ENCODE data around the gene CD300LD. TPM values are rescaled to one million over a fixed set of nuclear protein-coding genes. Genes with fewer than 3 reads are reported as not detected.

The CD300LD gene
- polyA plus RNA-seq, 1 of the 3 experiments (the other 2 are of a cell fraction): not detected

DNA sequence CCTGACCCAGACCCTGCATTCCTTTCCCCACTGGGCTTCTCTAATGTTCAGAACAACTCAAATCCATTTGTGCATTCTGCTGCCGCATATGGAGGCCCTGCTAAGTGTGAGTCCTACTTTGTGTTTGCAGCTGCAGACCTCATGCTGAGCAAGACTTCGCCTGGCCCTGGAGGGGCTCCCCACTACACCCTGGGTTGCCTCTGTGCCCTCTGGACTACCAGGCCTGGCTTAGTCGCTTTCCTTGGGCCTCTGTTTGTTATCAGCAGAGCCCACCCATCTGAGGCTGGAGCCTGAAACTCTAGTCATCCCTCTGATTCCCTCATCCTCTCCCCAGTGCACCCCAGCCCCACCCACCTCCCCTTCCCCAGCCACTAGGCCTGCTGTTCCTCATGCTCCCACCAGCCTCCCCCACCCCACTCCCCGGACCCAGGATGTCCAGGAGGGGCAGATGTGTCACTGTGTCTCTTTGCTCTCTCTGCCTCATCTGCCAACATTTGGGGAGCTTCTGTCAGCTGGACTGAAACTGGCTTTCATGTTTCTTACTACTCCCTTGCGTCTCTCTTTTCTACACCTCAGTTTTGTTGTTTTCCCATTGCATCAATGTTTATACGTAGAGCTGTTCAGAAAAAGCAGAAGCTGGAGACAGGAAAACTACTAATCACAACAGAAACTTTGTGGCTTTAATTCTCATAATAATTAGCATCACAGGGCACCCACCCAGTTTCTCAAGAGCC, 49.3 kb upstream of the CD300LD start:
- 37% methylated on average over 6 of the region's 6 CpGs for WGBS (ENCODE audit: low lambda C conversion rate)
- no peaks in the 10 kb centered on the region for H3K36me3 ChIP-seq (replicated peaks in 1 of 2; ENCODE audit: control insufficient read depth in 1 of 2, insufficient read depth in 2 of 2, low read length in 1 of 2)
- POLR2A ChIA-PET: interaction anchor here (1.1 kb wide), 1 partner anchor 15 kb away, joined by 3 read pairs; no protein-coding TSS in a partner anchor
- no peak overlapping the region for H3K4me3 ChIP-seq (ENCODE audit: low read depth in 2 of 2, low read length in 1 of 2)
- H3K9me2 ChIP-seq: no peaks in the 10 kb centered on the region
- no peaks in the 10 kb centered on the region for H3K4me1 ChIP-seq (ENCODE audit: control insufficient read depth in 1 of 2, insufficient read depth in 2 of 2, low read depth in 1 of 2, low read length in 1 of 2)
- H4K20me1 ChIP-seq (ENCODE audit: insufficient read depth): no peaks in the 10 kb centered on the region
- no peaks in the 10 kb centered on the region for H3K9me3 ChIP-seq
- H3F3A ChIP-seq (replicated peaks; ENCODE audit: insufficient read depth): no peaks in the 10 kb centered on the region
- no peak overlapping the region for H2AFZ ChIP-seq (ENCODE audit: low read depth)
- TF ChIP-seq, protein P1, sequence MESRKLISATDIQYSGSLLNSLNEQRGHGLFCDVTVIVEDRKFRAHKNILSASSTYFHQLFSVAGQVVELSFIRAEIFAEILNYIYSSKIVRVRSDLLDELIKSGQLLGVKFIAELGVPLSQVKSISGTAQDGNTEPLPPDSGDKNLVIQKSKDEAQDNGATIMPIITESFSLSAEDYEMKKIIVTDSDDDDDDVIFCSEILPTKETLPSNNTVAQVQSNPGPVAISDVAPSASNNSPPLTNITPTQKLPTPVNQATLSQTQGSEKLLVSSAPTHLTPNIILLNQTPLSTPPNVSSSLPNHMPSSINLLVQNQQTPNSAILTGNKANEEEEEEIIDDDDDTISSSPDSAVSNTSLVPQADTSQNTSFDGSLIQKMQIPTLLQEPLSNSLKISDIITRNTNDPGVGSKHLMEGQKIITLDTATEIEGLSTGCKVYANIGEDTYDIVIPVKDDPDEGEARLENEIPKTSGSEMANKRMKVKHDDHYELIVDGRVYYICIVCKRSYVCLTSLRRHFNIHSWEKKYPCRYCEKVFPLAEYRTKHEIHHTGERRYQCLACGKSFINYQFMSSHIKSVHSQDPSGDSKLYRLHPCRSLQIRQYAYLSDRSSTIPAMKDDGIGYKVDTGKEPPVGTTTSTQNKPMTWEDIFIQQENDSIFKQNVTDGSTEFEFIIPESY (IDR thresholded peaks at IDR 0.05; ENCODE audit: borderline replicate concordance, low read depth): no peak
- TF ChIP-seq, protein P2, sequence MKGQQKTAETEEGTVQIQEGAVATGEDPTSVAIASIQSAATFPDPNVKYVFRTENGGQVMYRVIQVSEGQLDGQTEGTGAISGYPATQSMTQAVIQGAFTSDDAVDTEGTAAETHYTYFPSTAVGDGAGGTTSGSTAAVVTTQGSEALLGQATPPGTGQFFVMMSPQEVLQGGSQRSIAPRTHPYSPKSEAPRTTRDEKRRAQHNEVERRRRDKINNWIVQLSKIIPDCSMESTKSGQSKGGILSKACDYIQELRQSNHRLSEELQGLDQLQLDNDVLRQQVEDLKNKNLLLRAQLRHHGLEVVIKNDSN (IDR thresholded peaks at IDR 0.05; ENCODE audit: borderline replicate concordance, low read depth): no peak
- TF ChIP-seq GABPA (IDR thresholded peaks at IDR 0.05; ENCODE audit: low read depth) (no peak), NRF1 (IDR thresholded peaks at IDR 0.05; ENCODE audit: low read depth, low read length) (no peak), JUND (IDR thresholded peaks at IDR 0.05) (no peak), NFIC (IDR thresholded peaks at IDR 0.05; ENCODE audit: borderline replicate concordance) (no peak)
- TF ChIP-seq, protein P3, sequence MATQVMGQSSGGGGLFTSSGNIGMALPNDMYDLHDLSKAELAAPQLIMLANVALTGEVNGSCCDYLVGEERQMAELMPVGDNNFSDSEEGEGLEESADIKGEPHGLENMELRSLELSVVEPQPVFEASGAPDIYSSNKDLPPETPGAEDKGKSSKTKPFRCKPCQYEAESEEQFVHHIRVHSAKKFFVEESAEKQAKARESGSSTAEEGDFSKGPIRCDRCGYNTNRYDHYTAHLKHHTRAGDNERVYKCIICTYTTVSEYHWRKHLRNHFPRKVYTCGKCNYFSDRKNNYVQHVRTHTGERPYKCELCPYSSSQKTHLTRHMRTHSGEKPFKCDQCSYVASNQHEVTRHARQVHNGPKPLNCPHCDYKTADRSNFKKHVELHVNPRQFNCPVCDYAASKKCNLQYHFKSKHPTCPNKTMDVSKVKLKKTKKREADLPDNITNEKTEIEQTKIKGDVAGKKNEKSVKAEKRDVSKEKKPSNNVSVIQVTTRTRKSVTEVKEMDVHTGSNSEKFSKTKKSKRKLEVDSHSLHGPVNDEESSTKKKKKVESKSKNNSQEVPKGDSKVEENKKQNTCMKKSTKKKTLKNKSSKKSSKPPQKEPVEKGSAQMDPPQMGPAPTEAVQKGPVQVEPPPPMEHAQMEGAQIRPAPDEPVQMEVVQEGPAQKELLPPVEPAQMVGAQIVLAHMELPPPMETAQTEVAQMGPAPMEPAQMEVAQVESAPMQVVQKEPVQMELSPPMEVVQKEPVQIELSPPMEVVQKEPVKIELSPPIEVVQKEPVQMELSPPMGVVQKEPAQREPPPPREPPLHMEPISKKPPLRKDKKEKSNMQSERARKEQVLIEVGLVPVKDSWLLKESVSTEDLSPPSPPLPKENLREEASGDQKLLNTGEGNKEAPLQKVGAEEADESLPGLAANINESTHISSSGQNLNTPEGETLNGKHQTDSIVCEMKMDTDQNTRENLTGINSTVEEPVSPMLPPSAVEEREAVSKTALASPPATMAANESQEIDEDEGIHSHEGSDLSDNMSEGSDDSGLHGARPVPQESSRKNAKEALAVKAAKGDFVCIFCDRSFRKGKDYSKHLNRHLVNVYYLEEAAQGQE (IDR thresholded peaks at IDR 0.05; ENCODE audit: low read depth, low read length): no peak
- H3K4me2 ChIP-seq: no peak overlapping the region
- CTCF ChIA-PET: interaction anchor here (1.4 to 2.7 kb wide), 3 partner anchors 16 to 104 kb away, joined by 6 to 10 read pairs (median 7); partner anchors contain the start of gene CD300H
- no peak for DNase-seq
- H3K79me2 ChIP-seq (ENCODE audit: insufficient read depth): no peaks in the 10 kb centered on the region
- no peak overlapping the region for H3K27ac ChIP-seq (ENCODE audit: low read depth in 2 of 2, low read length in 1 of 2)
- no peaks in the 10 kb centered on the region for H3K27me3 ChIP-seq (ENCODE audit: insufficient read depth)
- no peak overlapping the region for H3K9ac ChIP-seq

DNA sequence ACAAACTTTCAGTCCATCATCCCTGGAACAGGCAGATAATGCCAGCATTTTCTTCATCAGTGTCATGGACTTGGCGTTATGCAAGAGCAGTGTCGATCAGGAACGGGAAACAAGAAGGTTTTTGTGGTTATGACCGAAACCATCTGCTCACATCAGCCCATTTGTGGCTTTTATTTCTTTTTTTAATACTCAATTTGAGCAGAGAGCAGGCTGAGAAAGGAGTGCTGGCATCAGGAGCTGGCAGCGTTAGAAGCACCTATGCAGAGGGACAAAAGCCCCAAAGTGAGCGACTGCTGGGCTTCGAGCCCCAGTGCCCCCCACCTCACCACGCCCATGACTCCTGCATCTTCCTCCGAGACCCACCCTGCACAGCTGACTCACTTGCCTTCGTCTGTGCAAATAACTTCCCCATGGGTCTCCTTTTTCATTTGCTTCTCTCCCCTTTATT, 47.6 kb upstream of the CD300LD start:
- 36% methylated on average over 10 of the region's 10 CpGs for WGBS (ENCODE audit: low lambda C conversion rate)

More for the DNA sequence above, 47.6 kb upstream of the CD300LD start:
- no peaks in the 10 kb centered on the region for H3K27me3 ChIP-seq (ENCODE audit: insufficient read depth)
- no peak for TF ChIP-seq TAF1 (IDR thresholded peaks at IDR 0.05; ENCODE audit: borderline replicate concordance, low read depth, low read length)
- TF ChIP-seq EZH2phosphoT487 (IDR thresholded peaks at IDR 0.05; ENCODE audit: borderline replicate concordance, low read depth): no peak
- TF ChIP-seq GATA2 (CRISPR knock-in tag; IDR thresholded peaks at IDR 0.05): no peak
- no peak for TF ChIP-seq NRF1 (IDR thresholded peaks at IDR 0.05; ENCODE audit: low read depth, low read length)
- no peak for TF ChIP-seq SIN3A (IDR thresholded peaks at IDR 0.05; ENCODE audit: borderline replicate concordance, low read depth, low read length)
- TF ChIP-seq, protein P4, sequence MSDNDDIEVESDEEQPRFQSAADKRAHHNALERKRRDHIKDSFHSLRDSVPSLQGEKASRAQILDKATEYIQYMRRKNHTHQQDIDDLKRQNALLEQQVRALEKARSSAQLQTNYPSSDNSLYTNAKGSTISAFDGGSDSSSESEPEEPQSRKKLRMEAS (IDR thresholded peaks at IDR 0.05; ENCODE audit: low read depth): no peak
- TF ChIP-seq, protein P1 (IDR thresholded peaks at IDR 0.05; ENCODE audit: borderline replicate concordance, low read depth): no peak
- TF ChIP-seq JUND (IDR thresholded peaks at IDR 0.05): no peak
- TF ChIP-seq TCF12 (IDR thresholded peaks at IDR 0.05): no peak
- no peaks in the 10 kb centered on the region for H4K20me1 ChIP-seq (ENCODE audit: insufficient read depth)
- H3K4me1 ChIP-seq (ENCODE audit: control insufficient read depth in 1 of 2, insufficient read depth in 2 of 2, low read depth in 1 of 2, low read length in 1 of 2): no peaks in the 10 kb centered on the region
- no peak overlapping the region for H2AFZ ChIP-seq (ENCODE audit: low read depth)
- no peaks in the 10 kb centered on the region for H3K9me3 ChIP-seq
- no peak overlapping the region for H3K27ac ChIP-seq (ENCODE audit: low read depth in 2 of 2, low read length in 1 of 2)
- ChIA-PET CTCF (interaction anchor here (0.9 to 2.7 kb wide), 4 partner anchors 18 to 131 kb away, joined by 3 to 10 read pairs (median 6); partner anchors contain the start of gene CD300H), POLR2A (no interaction called here)
- no peak overlapping the region for H3K9ac ChIP-seq
- no peak overlapping the region for H3K4me2 ChIP-seq
- no peaks in the 10 kb centered on the region for H3K9me2 ChIP-seq
- H3K79me2 ChIP-seq (ENCODE audit: insufficient read depth): no peaks in the 10 kb centered on the region
- DNase-seq: no peak
- H3K4me3 ChIP-seq (ENCODE audit: low read depth in 2 of 2, low read length in 1 of 2): no peak overlapping the region
- H3F3A ChIP-seq (replicated peaks; ENCODE audit: insufficient read depth): no peaks in the 10 kb centered on the region
- H3K36me3 ChIP-seq (replicated peaks in 1 of 2; ENCODE audit: control insufficient read depth in 1 of 2, insufficient read depth in 2 of 2, low read length in 1 of 2): no peaks in the 10 kb centered on the region
